ENCODE results near the gene CARD11. TPM values are rescaled to one million over a fixed set of nuclear protein-coding genes. Genes with fewer than 3 reads are reported as not detected.

Gene CARD11
- total RNA-seq, 2 experiments from 2014 or later: 118 to 122 TPM

- CTCF ChIA-PET: no interaction called here
- Mint-ChIP-seq H3K4me3 (no peak overlapping the region), H3K27ac (no peak overlapping the region), H3K4me1 (ENCODE audit: low read depth) (peaks cover 61% of the 10 kb centered on the region), H3K27me3 (no peaks in the 10 kb centered on the region), H3K9me3 (no peaks in the 10 kb centered on the region), H3K36me3 (ENCODE audit: low read depth) (no peaks in the 10 kb centered on the region)
- POLR2A ChIA-PET: no interaction called here
- ATAC-seq (ENCODE audit: poor library complexity) (no peak), DNase-seq (no peak)
- Histone ChIP-seq H3K27ac (ENCODE audit: low read depth in 1 of 2, low read length in 2 of 2) (no peak overlapping the region), H3K4me3 (ENCODE audit: low read length) (no peak overlapping the region), H3K27me3 (ENCODE audit: control insufficient read depth in 1 of 2, insufficient read depth in 2 of 2, low read length in 2 of 2) (no peaks in the 10 kb centered on the region), H3K4me1 (ENCODE audit: insufficient read depth, low read length) (peaks cover 44% of the 10 kb centered on the region), H3K9me3 (ENCODE audit: control insufficient read depth in 1 of 2, insufficient read depth in 1 of 2, low read length in 2 of 2) (peaks cover 0 to 2% of the 10 kb centered on the region in 2 experiments), H3K36me3 (ENCODE audit: insufficient read depth, low read length) (no peaks in the 10 kb centered on the region)
- TF ChIP-seq, protein P1, sequence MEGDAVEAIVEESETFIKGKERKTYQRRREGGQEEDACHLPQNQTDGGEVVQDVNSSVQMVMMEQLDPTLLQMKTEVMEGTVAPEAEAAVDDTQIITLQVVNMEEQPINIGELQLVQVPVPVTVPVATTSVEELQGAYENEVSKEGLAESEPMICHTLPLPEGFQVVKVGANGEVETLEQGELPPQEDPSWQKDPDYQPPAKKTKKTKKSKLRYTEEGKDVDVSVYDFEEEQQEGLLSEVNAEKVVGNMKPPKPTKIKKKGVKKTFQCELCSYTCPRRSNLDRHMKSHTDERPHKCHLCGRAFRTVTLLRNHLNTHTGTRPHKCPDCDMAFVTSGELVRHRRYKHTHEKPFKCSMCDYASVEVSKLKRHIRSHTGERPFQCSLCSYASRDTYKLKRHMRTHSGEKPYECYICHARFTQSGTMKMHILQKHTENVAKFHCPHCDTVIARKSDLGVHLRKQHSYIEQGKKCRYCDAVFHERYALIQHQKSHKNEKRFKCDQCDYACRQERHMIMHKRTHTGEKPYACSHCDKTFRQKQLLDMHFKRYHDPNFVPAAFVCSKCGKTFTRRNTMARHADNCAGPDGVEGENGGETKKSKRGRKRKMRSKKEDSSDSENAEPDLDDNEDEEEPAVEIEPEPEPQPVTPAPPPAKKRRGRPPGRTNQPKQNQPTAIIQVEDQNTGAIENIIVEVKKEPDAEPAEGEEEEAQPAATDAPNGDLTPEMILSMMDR (IDR thresholded peaks at IDR 0.05): no peak
- intact Hi-C loops (cut with DNase I, micrococcal nuclease): loop anchor here in 1 of 2 experiments (5.0 kb wide), 1 partner anchor 46 kb away; no protein-coding TSS in a partner anchor
These were observed 27.2 kb upstream of the CARD11 start for GRCh38 chr7:3070908-3071307.

DNA sequence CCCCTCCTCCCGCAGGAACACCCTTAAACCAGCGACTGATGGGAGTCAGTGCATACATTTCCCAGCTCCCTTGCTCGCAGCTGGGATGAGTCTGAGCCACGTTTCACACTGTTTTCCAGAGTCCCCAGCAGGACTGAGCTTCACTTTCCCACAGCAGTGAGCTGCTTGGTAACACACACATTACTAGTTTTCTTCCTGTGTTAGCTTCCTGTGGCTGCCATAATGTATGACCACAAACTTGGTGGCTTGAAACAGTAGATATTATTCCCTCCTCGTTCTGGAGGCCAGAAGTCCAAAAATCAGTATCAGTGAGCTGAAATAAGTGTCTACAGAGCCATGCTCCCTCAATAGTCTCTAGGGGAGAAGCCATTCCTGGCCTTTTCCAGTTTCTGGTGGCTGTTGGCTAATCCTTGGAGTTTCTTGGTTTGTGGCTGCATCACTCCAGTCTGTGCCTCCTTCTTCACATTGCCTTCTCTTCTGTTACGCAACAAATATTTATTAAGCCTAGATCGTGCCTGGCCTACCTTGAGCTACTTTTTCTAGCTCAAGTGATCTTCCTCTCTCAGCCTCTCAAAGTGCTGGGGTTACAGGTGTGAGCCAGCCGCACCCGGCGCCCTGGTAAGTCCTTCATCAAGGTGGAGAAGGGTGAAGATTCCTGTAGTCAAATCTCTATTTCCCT is 26.2 kb upstream of the CARD11 start:
- no peaks in the 10 kb centered on the region for H3K36me3 ChIP-seq (ENCODE audit: insufficient read depth, low read length)
- H3K27me3 ChIP-seq (ENCODE audit: control insufficient read depth in 1 of 2, insufficient read depth in 2 of 2, low read length in 2 of 2): no peaks in the 10 kb centered on the region
- Mint-ChIP-seq H3K9me3 (no peaks in the 10 kb centered on the region), H3K27ac (peak overlapping the region; percentile 86), H3K4me3 (peak overlapping the region; percentile 52), H3K4me1 (ENCODE audit: low read depth) (peaks cover 71% of the 10 kb centered on the region), H3K27me3 (no peaks in the 10 kb centered on the region), H3K36me3 (ENCODE audit: low read depth) (no peaks in the 10 kb centered on the region)
- H3K4me1 ChIP-seq (ENCODE audit: insufficient read depth, low read length): peaks cover 54% of the 10 kb centered on the region
- CTCF ChIA-PET: interaction anchor here (0.7 kb wide), 1 partner anchor 85 kb away, joined by 3 read pairs; no protein-coding TSS in a partner anchor
- peak in 2 of 14 experiments; percentile 23 to 68 for DNase-seq
- H3K9me3 ChIP-seq (ENCODE audit: control insufficient read depth in 1 of 2, insufficient read depth in 1 of 2, low read length in 2 of 2): no peaks in the 10 kb centered on the region
- H3K4me3 ChIP-seq (ENCODE audit: low read length): no peak overlapping the region
- POLR2A ChIA-PET: interaction anchor here (0.6 to 2.3 kb wide), 4 partner anchors 20 to 157 kb away, joined by 3 to 27 read pairs (median 6); no protein-coding TSS in a partner anchor
- peak overlapping the region in 1 of 2 donors; percentile 38 for H3K27ac ChIP-seq (ENCODE audit: low read depth in 1 of 2, low read length in 2 of 2)
- intact Hi-C loops (cut with DNase I, micrococcal nuclease): loop anchor here in 1 of 2 experiments (2.0 to 5.0 kb wide), 2 partner anchors 17 to 47 kb away; no protein-coding TSS in a partner anchor
- TF ChIP-seq, protein P1 (IDR thresholded peaks at IDR 0.05): no peak
- no peak for ATAC-seq (ENCODE audit: poor library complexity)

GRCh38 chr7:3068530-3068929 is 24.9 kb upstream of the CARD11 start:
- Mint-ChIP-seq H3K27ac (peak overlapping the region; percentile 86), H3K36me3 (ENCODE audit: low read depth) (no peaks in the 10 kb centered on the region), H3K4me1 (ENCODE audit: low read depth) (peaks cover 81% of the 10 kb centered on the region), H3K27me3 (no peaks in the 10 kb centered on the region), H3K4me3 (peak overlapping the region; percentile 62), H3K9me3 (no peaks in the 10 kb centered on the region)
- peaks cover 68% of the 10 kb centered on the region for H3K4me1 ChIP-seq (ENCODE audit: insufficient read depth, low read length)
- ChIA-PET CTCF (no interaction called here), POLR2A (interaction anchor here (0.7 to 2.3 kb wide), 3 partner anchors 21 to 26 kb away, joined by 3 to 27 read pairs (median 8); no protein-coding TSS in a partner anchor)
- no peak for ATAC-seq (ENCODE audit: poor library complexity)
- no peaks in the 10 kb centered on the region for H3K9me3 ChIP-seq (ENCODE audit: control insufficient read depth in 1 of 2, insufficient read depth in 1 of 2, low read length in 2 of 2)
- no peak overlapping the region for H3K4me3 ChIP-seq (ENCODE audit: low read length)
- no peaks in the 10 kb centered on the region for H3K27me3 ChIP-seq (ENCODE audit: control insufficient read depth in 1 of 2, insufficient read depth in 2 of 2, low read length in 2 of 2)
- intact Hi-C loops (cut with DNase I, micrococcal nuclease): loop anchor here in 1 of 2 experiments (2.0 kb wide), 1 partner anchor 18 kb away; no protein-coding TSS in a partner anchor
- no peaks in the 10 kb centered on the region for H3K36me3 ChIP-seq (ENCODE audit: insufficient read depth, low read length)
- H3K27ac ChIP-seq (ENCODE audit: low read depth in 1 of 2, low read length in 2 of 2): peak overlapping the region; percentile 20 to 22
- TF ChIP-seq, protein P1 (IDR thresholded peaks at IDR 0.05): no peak
- DNase-seq: peak in 3 of 14 experiments; percentile 20 to 68 (median 27)

Measured in CD4-positive, alpha-beta T cell (primary cell).